ENCODE data around the gene NCS1.

The NCS1 gene

GRCh38 chr9:130172161-130172857, at the start of gene NCS1:
Gene NCS1 (plus strand): TSS chr9:130172404. CDS start chr9:130172664, 260 bp downstream.
- H2AFZ ChIP-seq = peak within 1 kb of the TSS; percentile 70
- no peak within 1 kb of the TSS for H3K27ac ChIP-seq
- no peaks in the 10 kb centered on the region for H3K4me1 ChIP-seq
- no peak for TF ChIP-seq CTCF (IDR thresholded peaks at IDR 0.05)
- H3K27me3 ChIP-seq (ENCODE audit: control insufficient read depth, insufficient read depth, low read length) = no peaks in the 10 kb centered on the region
- peak within 1 kb of the TSS; percentile 69 for H3K4me2 ChIP-seq (ENCODE audit: low read length)
- H3K36me3 ChIP-seq (ENCODE audit: control insufficient read depth, insufficient read depth, low read length) = no peaks in the 10 kb centered on the region
- H3K79me2 ChIP-seq = no peaks in the 10 kb centered on the region
- H3K4me3 ChIP-seq (ENCODE audit: low read depth, low read length) = peak within 1 kb of the TSS; percentile 20
- no peaks in the 10 kb centered on the region for H3K9me3 ChIP-seq (ENCODE audit: control insufficient read depth, low read length)
- H3K9ac ChIP-seq = no peak within 1 kb of the TSS

GRCh38 chr9:130122456-130122855, 49.7 kb upstream of the NCS1 start:
- TF ChIP-seq CTCF (IDR thresholded peaks at IDR 0.05) = no peak
- H3K4me3 ChIP-seq (ENCODE audit: low read depth, low read length) = no peak overlapping the region
- H3K27me3 ChIP-seq (ENCODE audit: control insufficient read depth, insufficient read depth, low read length) = no peaks in the 10 kb centered on the region
- no peaks in the 10 kb centered on the region for H3K79me2 ChIP-seq
- no peaks in the 10 kb centered on the region for H3K36me3 ChIP-seq (ENCODE audit: control insufficient read depth, insufficient read depth, low read length)
- no peak overlapping the region for H2AFZ ChIP-seq
- no peaks in the 10 kb centered on the region for H3K4me1 ChIP-seq
- H3K4me2 ChIP-seq (ENCODE audit: low read length) = no peak overlapping the region
- H3K9ac ChIP-seq = no peak overlapping the region
- H3K27ac ChIP-seq = no peak overlapping the region
- H3K9me3 ChIP-seq (ENCODE audit: control insufficient read depth, low read length) = no peaks in the 10 kb centered on the region

- Histone ChIP-seq H3K9ac (no peak overlapping the region), H3K79me2 (no peaks in the 10 kb centered on the region), H3K27ac (no peak overlapping the region), H3K4me3 (ENCODE audit: low read depth, low read length) (no peak overlapping the region), H3K36me3 (ENCODE audit: control insufficient read depth, insufficient read depth, low read length) (no peaks in the 10 kb centered on the region), H2AFZ (no peak overlapping the region), H3K9me3 (ENCODE audit: control insufficient read depth, low read length) (no peaks in the 10 kb centered on the region), H3K4me1 (no peaks in the 10 kb centered on the region), H3K4me2 (ENCODE audit: low read length) (no peak overlapping the region), H3K27me3 (ENCODE audit: control insufficient read depth, insufficient read depth, low read length) (no peaks in the 10 kb centered on the region)
- TF ChIP-seq CTCF (IDR thresholded peaks at IDR 0.05) = no peak
These were observed 47.9 kb upstream of the NCS1 start for GRCh38 chr9:130124085-130124860.

- no peak overlapping the region for H3K4me2 ChIP-seq (ENCODE audit: low read length)
- no peaks in the 10 kb centered on the region for H3K36me3 ChIP-seq (ENCODE audit: control insufficient read depth, insufficient read depth, low read length)
- no peak overlapping the region for H3K9ac ChIP-seq
- H3K27me3 ChIP-seq (ENCODE audit: control insufficient read depth, insufficient read depth, low read length) = no peaks in the 10 kb centered on the region
- no peak overlapping the region for H2AFZ ChIP-seq
- TF ChIP-seq CTCF (IDR thresholded peaks at IDR 0.05) = no peak
- no peaks in the 10 kb centered on the region for H3K4me1 ChIP-seq
- H3K27ac ChIP-seq = no peak overlapping the region
- H3K4me3 ChIP-seq (ENCODE audit: low read depth, low read length) = no peak overlapping the region
- H3K9me3 ChIP-seq (ENCODE audit: control insufficient read depth, low read length) = no peaks in the 10 kb centered on the region
- H3K79me2 ChIP-seq = no peaks in the 10 kb centered on the region
These were observed 45.3 kb upstream of the NCS1 start for GRCh38 chr9:130126721-130127433.

Measured in parathyroid adenoma (tissue), 2 donors.